GM12875 (cell line): ENCODE data around the gene ZNF860.

Experiments
- H3K4me3 ChIP-seq: one replicate; pipeline ENCODE4 v1.5.1; 2011; ENCODE audit warnings: low read depth, low read length, control low read depth
- CTCF ChIP-seq: IDR thresholded peaks from 2 replicates; pipeline ENCODE4 v1.5.1; 2011; ENCODE audit warnings: low read depth, mild to moderate bottlenecking, control low read depth, inconsistent platforms, low read length, moderate library complexity, borderline replicate concordance; ENCODE audit not compliant: insufficient read depth

ZNF860 gene

GRCh38 chr3:31968927-31969418, 12.6 kb upstream of the ZNF860 start:
- H3K4me3 ChIP-seq, result no peak overlapping the region
- no peak for TF ChIP-seq CTCF

GRCh38 chr3:31971607-31972006, 9.9 kb upstream of the ZNF860 start:
- no peak overlapping the region for H3K4me3 ChIP-seq
- no peak for TF ChIP-seq CTCF

- no peak overlapping the region for H3K4me3 ChIP-seq
- TF ChIP-seq CTCF, result no peak
Observed at GRCh38 chr3:31973081-31973480, 8.5 kb upstream of the ZNF860 start.

GRCh38 chr3:31973837-31974236, 7.7 kb upstream of the ZNF860 start:
- no peak for TF ChIP-seq CTCF
- no peak overlapping the region for H3K4me3 ChIP-seq

GRCh38 chr3:31974471-31974870, 7.1 kb upstream of the ZNF860 start:
- no peak for TF ChIP-seq CTCF
- no peak overlapping the region for H3K4me3 ChIP-seq

- TF ChIP-seq CTCF, result no peak
- no peak overlapping the region for H3K4me3 ChIP-seq
Observed at GRCh38 chr3:31974964-31975363, 6.6 kb upstream of the ZNF860 start.

GRCh38 chr3:31976302-31976701, 5.2 kb upstream of the ZNF860 start:
- no peak overlapping the region for H3K4me3 ChIP-seq
- no peak for TF ChIP-seq CTCF
